Endothelial cell (in vitro differentiated cells): Measurements from ENCODE around the gene SV2B. TPM values are rescaled to one million over a fixed set of nuclear protein-coding genes. Genes with fewer than 3 reads are reported as not detected.

Source experiments
- DNase-seq: peaks from one replicate; pipeline ENCODE4 v3.0.0; 2021; ENCODE audit warnings: low spot score
- H3K27ac Mint-ChIP-seq: one replicate; pipeline ENCODE4 v1.8.0; 2021; ENCODE audit warnings: mixed read lengths, inconsistent platforms; ENCODE audit not compliant: unreplicated experiment
- H3K27me3 Mint-ChIP-seq: one replicate; pipeline ENCODE4 v1.8.0; 2021; ENCODE audit warnings: mild to moderate bottlenecking, moderate library complexity, mixed read lengths, inconsistent platforms; ENCODE audit not compliant: unreplicated experiment
- H3K36me3 Mint-ChIP-seq: one replicate; pipeline ENCODE4 v1.8.0; 2021; ENCODE audit warnings: mild to moderate bottlenecking, low read depth, mixed read lengths, inconsistent platforms; ENCODE audit not compliant: unreplicated experiment
- H3K4me1 Mint-ChIP-seq: one replicate; pipeline ENCODE4 v1.8.0; 2021; ENCODE audit warnings: mild to moderate bottlenecking, mixed read lengths, inconsistent platforms; ENCODE audit not compliant: unreplicated experiment
- H3K4me3 Mint-ChIP-seq: one replicate; pipeline ENCODE4 v1.8.0; 2021; ENCODE audit warnings: mild to moderate bottlenecking, mixed read lengths, inconsistent platforms; ENCODE audit not compliant: unreplicated experiment
- H3K9me3 Mint-ChIP-seq: one replicate; pipeline ENCODE4 v1.8.0; 2021; ENCODE audit warnings: mixed read lengths, inconsistent platforms; ENCODE audit not compliant: unreplicated experiment
- total RNA-seq: library from RNA; stranded (reverse); fragmentation: NEBNext Ultra II Directional; extraction: Animal tissue kit (Norgen Biotek cat#: 25700); gene quantifications from one replicate; pipeline ENCODE4 v1.2.1, GENCODE V29; 2021; ENCODE audit not compliant: unreplicated experiment
- TF ChIP-seq, protein P1 (sequence below): fragments of 200-600 bp; sonication (generic); IDR thresholded peaks from one replicate; pipeline ENCODE4 v1.5.0; 2021; ENCODE audit warnings: antibody characterized with exemption; ENCODE audit not compliant: unreplicated experiment

SV2B gene
- total RNA-seq, 1 donor from 2014 or later, result 0.26 TPM

DNA sequence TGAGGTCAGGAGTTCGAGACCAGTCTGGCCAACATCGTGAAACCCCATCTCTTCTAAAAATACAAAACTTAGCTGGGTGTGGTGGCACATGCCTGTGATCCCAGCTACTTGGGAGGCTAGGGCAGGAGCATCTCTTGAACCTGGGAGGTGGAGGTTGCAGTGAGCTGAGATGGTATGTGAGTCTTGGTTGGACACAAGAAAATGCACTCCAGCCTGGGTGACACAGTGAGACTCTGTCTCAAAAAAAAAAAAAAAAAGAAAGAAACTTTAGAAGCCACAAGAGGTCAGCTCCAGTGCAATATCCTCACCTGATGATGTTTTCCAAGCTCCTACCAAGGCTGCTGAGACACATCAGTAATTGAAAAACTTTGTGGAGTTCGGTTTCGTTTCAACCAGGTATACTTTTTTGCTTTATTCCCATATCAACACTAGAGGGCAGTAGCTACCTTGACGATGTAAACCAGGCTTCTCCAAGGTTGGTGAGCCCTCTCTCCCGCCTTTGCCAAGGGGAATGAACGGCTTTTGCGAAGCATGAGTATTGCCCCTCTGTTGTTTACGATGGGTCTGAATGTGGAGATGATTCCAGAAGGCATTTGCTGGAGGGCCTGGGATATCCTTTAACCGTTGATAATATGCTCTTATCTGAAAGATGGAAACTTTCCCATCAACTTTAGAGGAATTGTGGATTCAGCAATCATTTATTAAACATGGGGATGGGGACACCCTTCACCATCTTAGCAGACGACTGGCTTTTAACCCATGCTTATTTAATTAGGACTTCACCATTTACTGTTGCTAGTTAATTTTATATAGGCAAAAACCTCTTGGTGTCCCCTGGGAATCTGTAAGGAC is 202.8 kb downstream of the SV2B start:
- TF ChIP-seq, protein P1, sequence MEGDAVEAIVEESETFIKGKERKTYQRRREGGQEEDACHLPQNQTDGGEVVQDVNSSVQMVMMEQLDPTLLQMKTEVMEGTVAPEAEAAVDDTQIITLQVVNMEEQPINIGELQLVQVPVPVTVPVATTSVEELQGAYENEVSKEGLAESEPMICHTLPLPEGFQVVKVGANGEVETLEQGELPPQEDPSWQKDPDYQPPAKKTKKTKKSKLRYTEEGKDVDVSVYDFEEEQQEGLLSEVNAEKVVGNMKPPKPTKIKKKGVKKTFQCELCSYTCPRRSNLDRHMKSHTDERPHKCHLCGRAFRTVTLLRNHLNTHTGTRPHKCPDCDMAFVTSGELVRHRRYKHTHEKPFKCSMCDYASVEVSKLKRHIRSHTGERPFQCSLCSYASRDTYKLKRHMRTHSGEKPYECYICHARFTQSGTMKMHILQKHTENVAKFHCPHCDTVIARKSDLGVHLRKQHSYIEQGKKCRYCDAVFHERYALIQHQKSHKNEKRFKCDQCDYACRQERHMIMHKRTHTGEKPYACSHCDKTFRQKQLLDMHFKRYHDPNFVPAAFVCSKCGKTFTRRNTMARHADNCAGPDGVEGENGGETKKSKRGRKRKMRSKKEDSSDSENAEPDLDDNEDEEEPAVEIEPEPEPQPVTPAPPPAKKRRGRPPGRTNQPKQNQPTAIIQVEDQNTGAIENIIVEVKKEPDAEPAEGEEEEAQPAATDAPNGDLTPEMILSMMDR, result peak; percentile 70
- H3K36me3 Mint-ChIP-seq, result no peaks in the 10 kb centered on the region
- H3K9me3 Mint-ChIP-seq, result no peaks in the 10 kb centered on the region
- no peak overlapping the region for H3K4me3 Mint-ChIP-seq
- peaks cover 4% of the 10 kb centered on the region for H3K27me3 Mint-ChIP-seq
- peak; percentile 37 for DNase-seq
- H3K4me1 Mint-ChIP-seq, result peaks cover 16% of the 10 kb centered on the region
- H3K27ac Mint-ChIP-seq, result no peak overlapping the region

DNA sequence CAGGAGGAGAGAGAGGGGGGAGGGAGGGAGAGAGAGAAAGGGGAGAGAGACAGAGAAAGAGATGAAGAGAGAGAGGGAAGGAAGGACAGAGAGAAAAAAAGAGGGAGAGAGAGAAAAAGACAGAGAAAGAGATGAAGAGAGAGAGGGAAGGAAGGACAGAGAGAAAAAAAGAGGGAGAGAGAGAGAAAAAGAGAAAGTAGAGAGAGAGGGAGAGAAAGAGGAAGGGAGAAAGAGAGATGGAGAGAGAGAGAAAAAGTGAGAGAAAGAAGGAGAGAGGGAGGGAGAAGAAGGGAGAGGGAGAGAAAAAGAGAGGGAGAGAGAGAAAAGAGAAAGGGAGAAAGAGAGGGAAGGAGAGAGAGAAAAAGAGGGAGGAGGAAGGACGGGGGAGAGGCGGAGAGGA is 204.2 kb downstream of the SV2B start:
- Mint-ChIP-seq H3K27me3 (peaks cover 4% of the 10 kb centered on the region), H3K36me3 (no peaks in the 10 kb centered on the region), H3K27ac (no peak overlapping the region), H3K4me3 (no peak overlapping the region), H3K4me1 (peaks cover 16% of the 10 kb centered on the region), H3K9me3 (no peaks in the 10 kb centered on the region)
- TF ChIP-seq, protein P1, result no peak
- DNase-seq, result no peak

DNA sequence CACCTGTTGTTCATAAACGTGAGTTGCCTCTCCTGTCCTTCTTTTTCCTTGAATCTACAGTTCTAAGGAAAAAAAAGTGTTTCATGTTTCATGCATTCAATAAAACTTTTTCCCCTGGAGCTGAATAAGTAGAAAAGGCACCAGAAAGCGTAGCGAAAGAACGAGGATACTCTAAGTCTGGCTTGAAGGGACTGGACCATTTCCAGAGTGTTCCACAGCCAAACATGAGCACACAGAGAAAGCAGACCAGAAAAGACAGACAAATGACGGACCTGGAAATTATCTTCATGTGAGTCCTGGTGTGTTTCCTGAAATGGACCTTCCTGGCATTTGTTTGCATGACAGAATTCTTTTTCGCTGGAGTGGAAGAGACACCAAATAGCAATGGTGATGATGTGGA is 204.7 kb downstream of the SV2B start:
- DNase-seq, result no peak
- Mint-ChIP-seq H3K4me3 (no peak overlapping the region), H3K27ac (no peak overlapping the region), H3K9me3 (no peaks in the 10 kb centered on the region), H3K27me3 (peaks cover 4% of the 10 kb centered on the region), H3K36me3 (no peaks in the 10 kb centered on the region), H3K4me1 (peaks cover 16% of the 10 kb centered on the region)
- TF ChIP-seq, protein P1, result no peak

DNA sequence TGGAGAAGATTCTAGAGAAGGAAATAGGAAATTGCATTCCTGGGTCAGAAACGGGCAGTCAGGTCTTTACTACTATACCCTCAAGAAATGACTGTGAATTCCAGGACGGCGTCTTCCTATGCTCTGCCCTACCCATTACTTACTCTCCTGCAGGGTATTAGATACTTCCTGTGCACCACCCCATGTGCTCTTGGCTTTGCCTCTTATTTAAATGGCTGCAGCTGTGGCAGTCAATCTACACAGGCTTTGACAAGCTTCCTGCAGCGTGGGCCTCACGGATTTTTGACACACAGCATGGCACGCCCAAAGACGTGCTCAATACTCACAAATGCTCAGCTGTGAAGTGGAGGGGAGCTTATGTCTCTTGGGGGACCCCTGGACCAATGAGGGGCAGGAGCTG is 206.1 kb downstream of the SV2B start:
- Mint-ChIP-seq H3K4me3 (no peak overlapping the region), H3K27me3 (peaks cover 4% of the 10 kb centered on the region), H3K36me3 (no peaks in the 10 kb centered on the region), H3K9me3 (no peaks in the 10 kb centered on the region), H3K27ac (no peak overlapping the region), H3K4me1 (peaks cover 16% of the 10 kb centered on the region)
- TF ChIP-seq, protein P1, result no peak
- DNase-seq, result no peak

DNA sequence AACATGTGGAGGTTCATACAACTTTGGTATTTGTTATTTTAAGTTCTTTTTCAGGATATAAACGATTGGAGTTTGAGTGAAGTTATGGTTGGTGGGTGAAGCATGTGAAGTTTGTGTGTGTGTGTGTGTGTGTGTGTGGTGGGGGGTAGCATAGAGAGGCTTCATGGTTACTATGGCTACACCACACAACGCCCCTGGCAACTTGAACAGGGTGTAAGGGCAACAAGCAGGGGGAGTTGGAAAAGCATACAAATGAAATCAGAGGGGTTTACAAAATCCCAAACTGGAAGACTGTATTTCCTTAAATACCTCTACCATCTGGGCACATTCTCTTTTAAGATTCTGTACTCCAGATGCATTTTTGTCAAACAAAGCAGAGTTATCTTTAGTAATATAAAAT is 207.5 kb downstream of the SV2B start:
- Mint-ChIP-seq H3K4me1 (peaks cover 23% of the 10 kb centered on the region), H3K4me3 (no peak overlapping the region), H3K27ac (no peak overlapping the region), H3K27me3 (peaks cover 4% of the 10 kb centered on the region), H3K36me3 (no peaks in the 10 kb centered on the region), H3K9me3 (no peaks in the 10 kb centered on the region)
- no peak for DNase-seq
- TF ChIP-seq, protein P1, result no peak
